A673 (cell line): ENCODE results near the gene MLXIP.

Experiments
- CTCF ChIP-seq: fragments of 300-800, 200-600 bp; sonication (generic); conservative IDR thresholded peaks from 2 replicates; pipeline ENCODE4 v1.5.1; 2017; ENCODE audit warnings: low read depth, mild to moderate bottlenecking, antibody characterized with exemption, low read length, moderate library complexity, mixed read lengths
- EZH2 ChIP-seq: fragments of 200-600 bp; sonication (generic); IDR thresholded peaks from 2 replicates; pipeline ENCODE4 v1.6.1; 2017; ENCODE audit warnings: borderline replicate concordance, low read depth, mild to moderate bottlenecking, mixed read lengths, antibody characterized with exemption, low read length; ENCODE audit not compliant: poor library complexity, severe bottlenecking

- TF ChIP-seq EZH2 (no peak), CTCF (peak; percentile 72)
These were observed 47.0 kb upstream of the MLXIP start for GRCh38 chr12:122031342-122032216.
